DMS153 (cell line): ENCODE measurements around the gene VGLL3.

ENCODE experiments used
- DNase-seq: peaks from one replicate; lab custom pipeline; 2025; lab: John Stamatoyannopoulos, UW

The VGLL3 gene

DNA sequence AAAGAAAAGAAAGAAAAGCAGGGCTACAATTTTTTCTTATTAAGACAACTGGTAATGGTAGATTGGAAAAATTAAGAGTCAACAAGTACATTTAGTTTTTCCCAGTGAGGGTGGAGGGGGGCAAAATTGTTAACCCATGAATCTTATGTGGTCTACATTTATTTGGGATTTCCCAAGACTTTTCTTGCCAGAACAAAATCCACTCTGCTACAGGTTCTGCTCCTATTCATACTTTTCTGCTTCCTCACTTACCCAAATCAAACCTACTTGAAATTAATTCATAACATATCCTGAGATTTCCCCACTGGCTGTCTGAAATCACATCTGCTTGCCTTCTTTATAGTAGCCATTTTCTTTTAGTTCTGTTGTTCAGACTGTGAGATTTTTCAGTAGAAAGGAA lies 41.1 kb downstream of the VGLL3 start:
- no peak for DNase-seq

DNA sequence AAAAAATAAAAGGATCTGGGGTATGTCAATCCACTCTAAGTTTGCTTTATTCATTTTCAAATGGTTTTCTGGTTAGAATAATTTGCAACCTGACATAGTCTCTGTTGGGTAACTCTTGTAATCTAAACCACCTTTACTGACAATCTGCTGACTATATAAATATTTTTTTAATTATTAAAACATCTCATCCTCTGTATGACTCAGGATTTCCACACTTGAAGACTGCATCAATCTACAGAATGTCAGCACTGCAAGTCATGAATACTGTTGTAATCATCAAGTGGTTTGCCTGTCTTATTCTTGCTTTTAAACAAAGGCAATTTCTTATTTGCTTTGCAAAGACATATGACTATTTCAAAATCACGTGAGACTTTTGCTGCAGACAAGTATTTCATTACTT lies 42.1 kb downstream of the VGLL3 start:
- no peak for DNase-seq

DNA sequence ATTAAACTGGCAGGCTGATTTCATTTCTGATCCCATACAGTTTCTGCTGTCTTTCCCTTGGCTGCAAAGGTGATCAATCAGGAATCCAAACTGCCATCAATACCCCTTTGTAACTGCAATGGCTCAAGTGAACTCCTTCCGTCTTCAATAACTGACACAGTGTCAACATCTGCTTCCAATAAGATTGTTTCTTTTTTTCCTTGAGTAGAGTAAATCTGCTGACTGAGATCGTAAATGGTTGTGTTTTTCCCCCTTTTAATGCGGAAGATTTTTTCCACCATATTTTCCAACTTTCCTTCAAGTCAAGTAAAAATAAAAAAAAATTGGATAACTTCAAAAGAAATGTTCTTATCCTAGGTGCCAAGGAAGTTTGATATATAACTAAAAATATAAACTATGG lies 48.7 kb downstream of the VGLL3 start:
- DNase-seq = no peak

DNA sequence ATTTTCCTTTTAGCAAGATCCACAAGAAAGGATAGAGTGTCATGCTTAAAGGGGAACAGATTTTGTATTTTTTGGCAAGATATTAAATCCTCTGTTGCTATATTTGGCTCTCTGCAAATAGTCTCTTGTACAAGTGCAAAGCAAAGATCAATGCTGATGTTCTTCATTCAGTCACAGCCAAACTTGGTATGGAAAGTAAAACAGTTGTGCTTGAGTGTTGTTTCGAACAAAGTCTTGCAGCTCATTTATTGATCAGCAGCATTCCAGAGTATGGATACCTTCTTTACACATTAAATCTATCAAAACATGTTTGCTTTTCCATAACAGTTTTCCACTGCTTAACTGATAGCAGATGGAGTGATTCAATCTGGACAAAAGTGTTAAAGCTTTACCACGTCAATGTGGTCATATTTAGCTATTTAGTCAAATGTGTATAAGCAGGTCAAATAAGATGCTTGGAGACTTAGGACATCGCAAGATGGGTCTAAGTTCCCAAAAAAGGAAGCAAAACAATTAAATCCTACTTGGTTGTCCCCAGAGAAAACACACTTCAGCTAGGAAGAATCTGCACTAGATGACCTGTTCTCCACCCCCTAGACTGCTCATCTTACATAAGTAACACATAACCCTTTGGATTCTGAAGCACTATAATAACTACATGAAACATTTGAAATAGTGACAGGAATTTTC lies 52.4 kb downstream of the VGLL3 start:
- no peak for DNase-seq

DNA sequence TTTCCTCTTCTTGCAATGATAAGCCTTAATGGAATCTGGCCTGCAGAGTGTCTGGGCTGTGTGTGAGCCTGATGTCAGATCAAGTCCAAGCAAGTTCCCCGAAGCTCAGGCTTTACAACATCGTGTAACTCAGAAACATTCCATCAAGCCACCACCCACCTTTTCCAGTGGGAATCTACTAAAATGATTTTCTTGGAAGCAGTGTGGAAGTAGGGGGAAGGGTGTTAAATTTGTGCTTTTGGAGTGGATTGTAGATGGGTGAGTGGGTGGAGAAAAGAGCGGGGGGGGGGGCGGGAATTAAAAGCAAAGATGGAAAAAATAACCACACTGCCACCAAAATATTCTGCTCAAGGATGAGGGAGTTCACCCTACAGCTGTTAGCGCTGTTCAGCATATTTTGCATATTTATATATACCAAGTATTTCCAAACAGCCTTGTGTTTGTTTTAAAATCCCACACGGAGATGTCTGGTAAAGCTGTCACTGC lies 53.6 kb downstream of the VGLL3 start:
- no peak for DNase-seq

DNA sequence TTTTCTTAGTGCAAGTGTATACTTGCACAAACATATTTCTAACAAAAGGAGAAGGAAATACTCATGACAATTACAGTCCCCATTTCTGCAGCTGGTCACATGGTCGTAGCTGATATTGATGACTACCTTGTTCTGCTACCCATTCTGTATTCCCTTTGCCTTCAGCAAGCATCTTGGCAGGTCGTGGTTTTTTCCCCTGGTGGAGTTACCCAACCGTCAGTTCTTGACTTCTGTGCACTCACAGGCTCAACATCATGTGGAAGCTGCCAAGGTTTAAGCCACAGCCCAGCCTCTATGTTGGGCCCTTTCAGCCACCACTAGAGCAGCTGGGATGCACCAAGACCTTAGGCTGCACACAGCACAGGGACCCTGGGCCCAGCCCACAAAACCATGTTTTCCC lies 56.1 kb downstream of the VGLL3 start:
- DNase-seq = no peak

DNA sequence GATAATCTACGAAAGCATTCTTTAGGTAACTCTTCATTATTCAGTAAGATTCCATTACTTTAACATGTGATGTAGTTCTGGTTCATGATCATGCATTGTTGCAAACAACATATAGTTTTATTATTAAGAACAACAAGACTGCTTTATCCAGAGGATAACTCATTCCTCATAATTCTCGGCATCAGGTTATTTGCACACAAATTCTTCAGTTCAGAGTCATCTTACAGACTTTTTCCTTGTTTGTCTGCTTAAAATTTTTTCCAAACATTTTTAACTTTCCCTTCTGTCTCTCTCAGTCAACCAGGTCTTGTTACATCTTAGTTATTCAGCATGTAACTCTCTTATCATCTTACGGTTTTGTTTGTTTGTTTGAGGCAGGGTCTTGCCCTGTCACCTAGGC lies 60.1 kb downstream of the VGLL3 start:
- DNase-seq = no peak

DNA sequence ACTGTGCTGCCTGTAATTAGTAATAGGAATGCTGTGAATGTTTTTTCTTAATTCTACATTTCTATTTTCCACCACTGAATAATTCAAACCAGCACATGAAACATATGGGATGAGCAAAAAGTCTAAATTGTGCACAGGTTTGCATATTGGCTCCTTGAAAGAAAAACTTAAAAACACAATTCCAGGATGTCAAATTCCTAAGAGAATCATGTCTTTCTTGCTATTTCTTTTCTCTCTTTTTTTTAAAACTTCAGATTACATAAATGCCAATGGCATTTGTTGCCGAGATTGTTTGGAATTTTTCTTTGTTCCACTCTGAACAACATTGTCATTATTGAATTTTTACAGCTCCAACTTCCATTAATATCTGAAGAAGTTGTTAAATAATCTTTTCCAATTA lies 60.8 kb downstream of the VGLL3 start:
- DNase-seq = no peak

DNA sequence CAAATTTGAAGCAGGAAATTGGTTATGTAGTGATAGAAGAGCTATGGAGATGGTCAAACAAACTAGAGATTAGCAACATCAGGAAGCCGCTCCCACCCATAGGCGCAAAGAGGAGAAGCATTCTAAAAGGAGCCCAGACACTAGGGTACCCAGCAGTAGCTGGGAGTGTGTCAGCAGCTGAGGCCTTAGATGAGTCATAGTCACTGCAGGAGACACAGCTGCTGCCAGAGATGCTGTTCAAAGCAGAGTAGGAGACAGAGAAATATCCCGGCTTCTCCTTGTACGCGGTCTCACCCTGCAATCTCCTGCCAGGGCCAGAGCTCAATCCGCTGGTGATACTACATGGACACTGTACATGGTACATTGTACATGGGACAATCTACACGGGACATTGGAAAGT lies 61.9 kb downstream of the VGLL3 start:
- DNase-seq = no peak

DNA sequence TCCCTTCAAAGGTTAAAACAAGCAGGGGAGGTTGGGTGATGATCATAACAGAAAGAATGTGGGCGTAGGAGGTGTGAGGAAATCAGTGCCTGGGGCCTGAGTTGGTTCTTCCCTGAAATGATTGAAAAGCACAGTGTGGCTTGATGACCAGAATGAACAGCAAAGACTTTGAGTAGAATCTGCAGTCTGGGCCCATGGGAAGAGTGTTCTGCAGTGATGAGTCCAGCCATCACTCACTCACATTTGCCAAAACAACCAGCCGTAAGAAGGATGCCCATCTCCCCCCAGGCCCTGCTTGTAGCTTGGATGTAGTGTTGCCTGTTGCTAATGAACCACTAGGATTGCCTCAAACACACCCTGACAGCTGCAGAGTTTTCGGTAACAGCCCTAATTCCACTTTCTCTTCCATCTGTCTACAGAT lies 67.9 kb downstream of the VGLL3 start:
- no peak for DNase-seq

DNA sequence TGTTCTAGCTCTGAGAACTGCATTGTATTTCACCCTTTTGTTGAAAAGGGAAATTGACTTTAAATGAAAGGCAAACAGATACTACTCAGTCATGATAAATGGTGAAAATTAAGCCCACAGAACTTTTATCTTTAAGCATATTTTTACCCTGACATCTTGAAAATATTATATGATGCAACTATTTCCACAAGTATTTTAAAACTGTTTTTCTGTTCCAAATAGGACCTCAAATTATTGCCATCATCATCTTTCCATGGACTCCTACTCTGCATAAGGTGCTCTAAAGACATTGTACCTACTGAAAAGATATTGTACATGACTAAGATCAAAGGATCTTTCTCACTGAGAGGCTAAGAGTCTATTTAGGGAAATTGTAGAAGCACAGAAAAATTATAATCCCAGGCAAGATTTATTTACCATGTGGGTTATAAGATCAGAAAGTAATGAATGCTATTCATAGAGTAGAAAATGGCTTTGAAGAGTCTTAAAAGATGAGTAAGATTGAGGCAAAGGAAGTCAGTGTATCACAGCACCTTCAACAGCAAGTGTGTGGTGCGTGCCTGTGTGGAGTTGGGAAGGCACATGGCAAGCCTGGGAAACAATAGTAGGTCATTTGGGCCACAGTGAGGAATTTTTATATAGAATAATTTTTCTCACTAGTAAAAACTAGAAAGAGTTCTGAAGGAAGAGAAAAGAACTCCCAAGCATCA lies 68.8 kb downstream of the VGLL3 start:
- no peak for DNase-seq

DNA sequence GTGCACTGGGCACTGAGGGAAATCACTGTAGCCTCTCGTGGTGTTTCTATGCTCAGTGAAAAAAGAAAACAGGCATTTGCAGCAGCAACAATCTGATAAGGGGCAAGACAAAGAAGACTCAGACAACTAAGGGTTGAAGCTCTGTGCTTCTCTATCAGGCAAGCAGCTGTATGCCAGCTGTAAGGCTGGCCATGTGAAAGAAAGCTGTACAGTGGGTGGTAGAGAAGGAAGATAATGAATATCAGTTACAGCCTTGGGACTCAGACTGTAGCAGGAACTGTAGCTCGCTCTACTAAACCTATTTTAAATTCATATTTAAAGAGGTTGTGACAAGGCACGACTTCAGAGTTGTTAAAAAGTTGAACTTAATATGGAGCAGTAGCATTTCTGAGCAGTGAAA lies 76.3 kb downstream of the VGLL3 start:
- DNase-seq = no peak

DNA sequence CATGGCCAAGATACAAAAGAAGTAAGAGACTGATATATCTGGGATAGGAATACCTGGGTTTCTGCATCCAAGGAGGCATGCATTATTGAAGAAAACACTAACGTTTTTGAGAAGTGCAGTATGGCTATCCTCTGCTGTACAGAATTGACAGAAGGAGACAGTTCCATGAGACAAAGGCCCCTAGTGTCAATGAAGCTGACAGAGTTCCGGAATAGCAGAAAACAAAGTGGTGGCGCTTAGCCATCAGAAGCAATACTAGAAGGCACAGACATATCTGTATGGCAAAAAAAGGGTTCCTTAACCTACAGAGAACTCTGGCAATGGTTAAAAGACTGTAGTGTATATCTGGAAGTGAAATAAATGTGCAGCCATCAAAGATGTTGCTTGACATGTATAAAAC lies 77.8 kb downstream of the VGLL3 start:
- DNase-seq = no peak

DNA sequence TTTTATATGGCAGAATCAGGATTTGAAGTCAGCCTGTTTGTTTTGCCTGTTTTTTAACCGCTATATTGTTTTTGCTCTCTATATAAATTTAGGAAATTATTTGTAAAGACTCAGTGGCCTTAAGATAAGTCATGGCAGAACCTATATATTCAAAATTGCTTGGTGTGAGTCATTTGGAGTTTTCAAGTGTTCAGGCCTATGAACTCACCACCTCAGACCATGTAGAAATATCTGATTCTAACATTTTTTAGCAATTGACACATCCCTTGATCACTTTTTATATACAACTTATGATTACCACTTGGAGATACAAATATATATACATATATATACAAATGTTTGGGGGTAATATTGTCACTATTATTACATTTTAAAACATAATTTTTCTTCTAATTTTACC lies 95.7 kb downstream of the VGLL3 start:
- DNase-seq = no peak

DNA sequence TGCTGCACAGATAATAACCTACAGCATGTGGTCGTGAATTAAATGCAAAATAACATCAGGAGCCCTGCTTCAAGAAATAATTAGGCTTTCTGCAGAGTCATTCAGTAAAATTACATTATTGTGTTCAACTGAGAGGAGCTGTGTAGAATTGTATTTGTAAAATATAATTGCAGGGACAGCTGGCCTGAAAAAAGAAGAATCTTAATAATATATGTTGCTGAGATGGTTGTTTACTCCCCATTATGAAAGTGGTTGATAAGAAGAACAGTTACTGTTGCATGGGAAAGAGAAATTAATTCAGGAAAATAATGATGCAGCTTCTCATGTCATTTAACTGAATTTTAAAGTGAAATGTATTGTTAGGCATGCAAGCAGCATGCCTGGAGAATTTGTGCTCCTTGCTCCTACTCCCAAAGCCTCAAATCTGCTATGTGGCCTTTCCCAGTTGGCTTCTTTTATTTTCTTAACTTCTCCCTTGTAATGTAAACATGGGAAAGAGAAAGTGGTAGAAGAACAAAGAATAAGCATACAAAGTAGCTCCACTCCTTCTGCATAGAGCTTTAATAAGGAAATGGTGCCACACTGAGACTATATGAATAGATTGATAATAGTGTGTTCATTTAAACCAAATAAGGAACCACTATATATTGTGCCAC lies 100.1 kb downstream of the VGLL3 start:
- DNase-seq = no peak
